HepG2 (cell line): ENCODE results near the gene HTR3C. TPM values are rescaled to one million over a fixed set of nuclear protein-coding genes. Genes with fewer than 3 reads are reported as not detected.

Experiments
- ASH2L ChIP-seq: fragments of 300-600, 200-600 bp; sonication (generic); IDR thresholded peaks from 2 replicates; pipeline ENCODE4 v1.7.0; 2017; ENCODE audit warnings: low read depth, mild to moderate bottlenecking, moderate library complexity, mixed read lengths, low read length; ENCODE audit not compliant: insufficient read length
- GZF1 ChIP-seq: sonication (generic); formaldehyde crosslinking; IDR thresholded peaks from 2 replicates; pipeline ENCODE4 v1.5.1; 2020; ENCODE audit warnings: mild to moderate bottlenecking, missing genetic modification reagents
- NKX3-1 ChIP-seq: sonication (generic); formaldehyde crosslinking; IDR thresholded peaks from 2 replicates; pipeline ENCODE4 v1.5.0; 2020; ENCODE audit warnings: missing genetic modification reagents
- ONECUT2 ChIP-seq: sonication (generic); formaldehyde crosslinking; IDR thresholded peaks from 2 replicates; pipeline ENCODE4 v1.4.0; 2020; ENCODE audit warnings: missing genetic modification reagents
- SMARCE1 ChIP-seq: fragments of 450-650 bp; IDR thresholded peaks from 2 replicates; pipeline ENCODE4 v1.6.1; 2017; ENCODE audit warnings: borderline replicate concordance
- SP1 ChIP-seq, 2 experiments: fragments of 450-650 bp in 1 of 2; sonication (generic) in 1 of 2; formaldehyde crosslinking in 1 of 2; IDR thresholded peaks; 2 replicates each; pipeline versions ENCODE4 v1.4.0 to v1.6.1; 2016 to 2020; ENCODE audit warnings: missing genetic modification reagents in 1 of 2
- SRSF1 ChIP-seq: fragments of 200-400 bp; formaldehyde crosslinking; optimal IDR thresholded peaks from 2 replicates; pipeline ENCODE3; 2017; ENCODE audit warnings: mild to moderate bottlenecking, low read depth, low read length, moderate library complexity
- ZNF431 ChIP-seq: sonication (generic); formaldehyde crosslinking; IDR thresholded peaks from 2 replicates; pipeline ENCODE4 v1.9.0; 2022; ENCODE audit warnings: missing genetic modification reagents, low read depth, mild to moderate bottlenecking, borderline replicate concordance
- ZNF788 ChIP-seq: sonication (generic); formaldehyde crosslinking; IDR thresholded peaks from 2 replicates; pipeline ENCODE4 v1.5.0; 2020; ENCODE audit warnings: mild to moderate bottlenecking, missing genetic modification reagents, borderline replicate concordance
- polyA plus RNA-seq, 8 experiments: library from polyadenylated mRNA; depleted of rRNA in 3 of 8; stranded (reverse) in 7 of 8; unstranded in 1 of 8; fragments of >200 nt; fragmentation: Illumina TruSeq in 4 of 8; extraction: Trizol in 4 of 8; gene quantifications; 2 replicates each; pipeline versions ENCODE4 v1.2.1 to v1.2.3, GENCODE V29; 2011 to 2016; ENCODE audit warnings: low read depth in 4 of 8, missing spikeins in 1 of 8, mixed read lengths in 1 of 8; ENCODE audit not compliant: insufficient read depth in 1 of 8
- total RNA-seq, 5 experiments: library from RNA; depleted of rRNA; stranded (reverse); fragments of >200 nt; fragmentation: Illumina TruSeq; extraction: Trizol; gene quantifications; 2 replicates each; pipeline ENCODE4 v1.2.3, GENCODE V29; 2016; ENCODE audit warnings: low read depth in 1 of 5
- TF ChIP-seq, protein P1 (sequence below): sonication (generic); formaldehyde crosslinking; IDR thresholded peaks from 2 replicates; pipeline ENCODE4 v1.8.0; 2022; ENCODE audit warnings: mild to moderate bottlenecking, missing genetic modification reagents, borderline replicate concordance
- TF ChIP-seq, protein P2 (sequence below): sonication (generic); formaldehyde crosslinking; IDR thresholded peaks from 2 replicates; pipeline ENCODE4 v1.5.0; 2020; ENCODE audit warnings: mild to moderate bottlenecking, missing genetic modification reagents
- TF ChIP-seq, protein P3 (sequence below): sonication (generic); formaldehyde crosslinking; IDR thresholded peaks from 2 replicates; pipeline ENCODE4 v1.4.0; 2020; ENCODE audit warnings: missing genetic modification reagents, borderline replicate concordance
- TF ChIP-seq, protein P4 (sequence below): sonication (generic); formaldehyde crosslinking; IDR thresholded peaks from 2 replicates; pipeline ENCODE4 v1.4.0; 2020; ENCODE audit warnings: mild to moderate bottlenecking, missing genetic modification reagents
- TF ChIP-seq, protein P5 (sequence below): sonication (generic); formaldehyde crosslinking; IDR thresholded peaks from 2 replicates; pipeline ENCODE4 v1.4.0; 2020; ENCODE audit warnings: low read depth, mild to moderate bottlenecking, missing genetic modification reagents
- TF ChIP-seq, protein P6 (sequence below): sonication (generic); formaldehyde crosslinking; IDR thresholded peaks from 2 replicates; pipeline ENCODE4 v1.5.1; 2020; ENCODE audit warnings: missing genetic modification reagents, mild to moderate bottlenecking, borderline replicate concordance
- TF ChIP-seq, protein P7 (sequence below): sonication (generic); formaldehyde crosslinking; IDR thresholded peaks from 2 replicates; pipeline ENCODE4 v1.5.0; 2020; ENCODE audit warnings: missing genetic modification reagents

The HTR3C gene
- total and polyA plus RNA-seq, 2 of the 13 experiments (the other 11 are each of a cell fraction or from before 2014, with no cell fraction given) = not detected

DNA sequence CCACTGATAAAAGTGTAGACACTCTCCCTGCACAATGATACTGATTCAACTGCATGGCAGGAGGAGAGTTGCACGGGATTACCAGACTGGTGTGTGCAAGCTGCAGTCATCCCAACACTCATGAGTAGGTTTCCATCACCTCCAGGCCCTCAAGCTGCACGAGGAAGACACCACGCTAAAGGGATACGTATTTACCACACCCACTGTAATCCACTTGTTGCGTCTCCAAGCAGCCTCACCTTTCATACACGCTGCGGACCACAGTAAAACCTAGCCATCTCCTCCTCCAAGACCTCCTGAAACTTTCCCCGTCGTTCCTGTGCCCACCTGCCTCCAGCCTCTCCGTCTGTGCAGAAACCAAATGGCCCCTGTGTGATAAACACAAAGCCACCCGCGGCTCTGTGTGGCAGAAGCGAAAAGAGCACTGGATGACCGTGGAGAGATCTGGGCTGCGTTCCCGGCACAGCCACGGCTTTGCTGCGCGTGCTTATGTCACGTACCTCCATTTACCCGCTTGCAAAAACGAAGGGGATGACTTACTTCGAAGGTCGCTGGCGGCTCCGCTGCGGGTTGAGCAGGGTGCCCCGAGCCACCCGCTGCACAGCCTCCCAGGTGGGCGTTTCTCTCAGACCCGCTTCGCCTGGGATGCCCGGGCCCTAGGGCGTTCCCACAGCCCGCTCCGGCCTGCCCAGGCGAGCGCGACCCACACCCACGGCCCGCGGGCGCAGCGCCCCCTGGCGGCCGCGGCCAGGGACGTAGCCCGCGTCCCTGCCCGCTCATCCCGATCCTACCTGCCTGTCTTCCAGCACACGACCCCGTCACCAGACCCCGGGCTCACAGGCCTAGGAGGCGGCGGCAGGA, 35.8 kb upstream of the HTR3C start (continued):
- TF ChIP-seq, protein P1, sequence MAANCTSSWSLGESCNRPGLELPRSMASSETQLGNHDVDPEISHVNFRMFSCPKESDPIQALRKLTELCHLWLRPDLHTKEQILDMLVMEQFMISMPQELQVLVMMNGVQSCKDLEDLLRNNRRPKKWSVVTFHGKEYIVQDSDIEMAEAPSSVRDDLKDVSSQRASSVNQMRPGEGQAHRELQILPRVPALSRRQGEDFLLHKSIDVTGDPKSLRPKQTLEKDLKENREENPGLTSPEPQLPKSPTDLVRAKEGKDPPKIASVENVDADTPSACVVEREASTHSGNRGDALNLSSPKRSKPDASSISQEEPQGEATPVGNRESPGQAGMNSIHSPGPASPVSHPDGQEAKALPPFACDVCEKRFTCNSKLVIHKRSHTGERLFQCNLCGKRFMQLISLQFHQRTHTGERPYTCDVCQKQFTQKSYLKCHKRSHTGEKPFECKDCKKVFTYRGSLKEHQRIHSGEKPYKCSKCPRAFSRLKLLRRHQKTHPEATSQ (CRISPR knock-in tag) = no peak
- 0 out of 2 replicates have a peak, but pooled peaks have one; percentile 65 for TF ChIP-seq ZNF431 (CRISPR knock-in tag)
- TF ChIP-seq, protein P2, sequence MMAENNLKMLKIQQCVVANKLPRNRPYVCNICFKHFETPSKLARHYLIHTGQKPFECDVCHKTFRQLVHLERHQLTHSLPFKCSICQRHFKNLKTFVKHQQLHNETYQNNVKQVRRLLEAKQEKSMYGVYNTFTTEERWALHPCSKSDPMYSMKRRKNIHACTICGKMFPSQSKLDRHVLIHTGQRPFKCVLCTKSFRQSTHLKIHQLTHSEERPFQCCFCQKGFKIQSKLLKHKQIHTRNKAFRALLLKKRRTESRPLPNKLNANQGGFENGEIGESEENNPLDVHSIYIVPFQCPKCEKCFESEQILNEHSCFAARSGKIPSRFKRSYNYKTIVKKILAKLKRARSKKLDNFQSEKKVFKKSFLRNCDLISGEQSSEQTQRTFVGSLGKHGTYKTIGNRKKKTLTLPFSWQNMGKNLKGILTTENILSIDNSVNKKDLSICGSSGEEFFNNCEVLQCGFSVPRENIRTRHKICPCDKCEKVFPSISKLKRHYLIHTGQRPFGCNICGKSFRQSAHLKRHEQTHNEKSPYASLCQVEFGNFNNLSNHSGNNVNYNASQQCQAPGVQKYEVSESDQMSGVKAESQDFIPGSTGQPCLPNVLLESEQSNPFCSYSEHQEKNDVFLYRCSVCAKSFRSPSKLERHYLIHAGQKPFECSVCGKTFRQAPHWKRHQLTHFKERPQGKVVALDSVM (CRISPR knock-in tag) = no peak
- TF ChIP-seq ZNF788 (CRISPR knock-in tag) = no peak
- TF ChIP-seq ASH2L = no peak
- TF ChIP-seq, protein P3, sequence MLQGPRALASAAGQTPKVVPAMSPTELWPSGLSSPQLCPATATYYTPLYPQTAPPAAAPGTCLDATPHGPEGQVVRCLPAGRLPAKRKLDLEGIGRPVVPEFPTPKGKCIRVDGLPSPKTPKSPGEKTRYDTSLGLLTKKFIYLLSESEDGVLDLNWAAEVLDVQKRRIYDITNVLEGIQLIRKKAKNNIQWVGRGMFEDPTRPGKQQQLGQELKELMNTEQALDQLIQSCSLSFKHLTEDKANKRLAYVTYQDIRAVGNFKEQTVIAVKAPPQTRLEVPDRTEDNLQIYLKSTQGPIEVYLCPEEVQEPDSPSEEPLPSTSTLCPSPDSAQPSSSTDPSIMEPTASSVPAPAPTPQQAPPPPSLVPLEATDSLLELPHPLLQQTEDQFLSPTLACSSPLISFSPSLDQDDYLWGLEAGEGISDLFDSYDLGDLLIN (CRISPR knock-in tag) = 0 out of 2 replicates have a peak, but pooled peaks have one; percentile 65
- no peak for TF ChIP-seq GZF1
- TF ChIP-seq, protein P4, sequence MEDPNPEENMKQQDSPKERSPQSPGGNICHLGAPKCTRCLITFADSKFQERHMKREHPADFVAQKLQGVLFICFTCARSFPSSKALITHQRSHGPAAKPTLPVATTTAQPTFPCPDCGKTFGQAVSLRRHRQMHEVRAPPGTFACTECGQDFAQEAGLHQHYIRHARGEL (CRISPR knock-in tag) = no peak
- TF ChIP-seq, protein P5, sequence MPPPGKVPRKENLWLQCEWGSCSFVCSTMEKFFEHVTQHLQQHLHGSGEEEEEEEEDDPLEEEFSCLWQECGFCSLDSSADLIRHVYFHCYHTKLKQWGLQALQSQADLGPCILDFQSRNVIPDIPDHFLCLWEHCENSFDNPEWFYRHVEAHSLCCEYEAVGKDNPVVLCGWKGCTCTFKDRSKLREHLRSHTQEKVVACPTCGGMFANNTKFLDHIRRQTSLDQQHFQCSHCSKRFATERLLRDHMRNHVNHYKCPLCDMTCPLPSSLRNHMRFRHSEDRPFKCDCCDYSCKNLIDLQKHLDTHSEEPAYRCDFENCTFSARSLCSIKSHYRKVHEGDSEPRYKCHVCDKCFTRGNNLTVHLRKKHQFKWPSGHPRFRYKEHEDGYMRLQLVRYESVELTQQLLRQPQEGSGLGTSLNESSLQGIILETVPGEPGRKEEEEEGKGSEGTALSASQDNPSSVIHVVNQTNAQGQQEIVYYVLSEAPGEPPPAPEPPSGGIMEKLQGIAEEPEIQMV = no peak
- TF ChIP-seq, protein P6, sequence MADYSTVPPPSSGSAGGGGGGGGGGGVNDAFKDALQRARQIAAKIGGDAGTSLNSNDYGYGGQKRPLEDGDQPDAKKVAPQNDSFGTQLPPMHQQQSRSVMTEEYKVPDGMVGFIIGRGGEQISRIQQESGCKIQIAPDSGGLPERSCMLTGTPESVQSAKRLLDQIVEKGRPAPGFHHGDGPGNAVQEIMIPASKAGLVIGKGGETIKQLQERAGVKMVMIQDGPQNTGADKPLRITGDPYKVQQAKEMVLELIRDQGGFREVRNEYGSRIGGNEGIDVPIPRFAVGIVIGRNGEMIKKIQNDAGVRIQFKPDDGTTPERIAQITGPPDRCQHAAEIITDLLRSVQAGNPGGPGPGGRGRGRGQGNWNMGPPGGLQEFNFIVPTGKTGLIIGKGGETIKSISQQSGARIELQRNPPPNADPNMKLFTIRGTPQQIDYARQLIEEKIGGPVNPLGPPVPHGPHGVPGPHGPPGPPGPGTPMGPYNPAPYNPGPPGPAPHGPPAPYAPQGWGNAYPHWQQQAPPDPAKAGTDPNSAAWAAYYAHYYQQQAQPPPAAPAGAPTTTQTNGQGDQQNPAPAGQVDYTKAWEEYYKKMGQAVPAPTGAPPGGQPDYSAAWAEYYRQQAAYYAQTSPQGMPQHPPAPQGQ (CRISPR knock-in tag) = no peak
- TF ChIP-seq SP1 (IDR thresholded peaks at IDR 0.05) = no peak
- TF ChIP-seq SP1 (CRISPR knock-in tag; IDR thresholded peaks at IDR 0.05) = no peak
- no peak for TF ChIP-seq SMARCE1
- TF ChIP-seq SRSF1 = peak; percentile 22
- TF ChIP-seq, protein P7, sequence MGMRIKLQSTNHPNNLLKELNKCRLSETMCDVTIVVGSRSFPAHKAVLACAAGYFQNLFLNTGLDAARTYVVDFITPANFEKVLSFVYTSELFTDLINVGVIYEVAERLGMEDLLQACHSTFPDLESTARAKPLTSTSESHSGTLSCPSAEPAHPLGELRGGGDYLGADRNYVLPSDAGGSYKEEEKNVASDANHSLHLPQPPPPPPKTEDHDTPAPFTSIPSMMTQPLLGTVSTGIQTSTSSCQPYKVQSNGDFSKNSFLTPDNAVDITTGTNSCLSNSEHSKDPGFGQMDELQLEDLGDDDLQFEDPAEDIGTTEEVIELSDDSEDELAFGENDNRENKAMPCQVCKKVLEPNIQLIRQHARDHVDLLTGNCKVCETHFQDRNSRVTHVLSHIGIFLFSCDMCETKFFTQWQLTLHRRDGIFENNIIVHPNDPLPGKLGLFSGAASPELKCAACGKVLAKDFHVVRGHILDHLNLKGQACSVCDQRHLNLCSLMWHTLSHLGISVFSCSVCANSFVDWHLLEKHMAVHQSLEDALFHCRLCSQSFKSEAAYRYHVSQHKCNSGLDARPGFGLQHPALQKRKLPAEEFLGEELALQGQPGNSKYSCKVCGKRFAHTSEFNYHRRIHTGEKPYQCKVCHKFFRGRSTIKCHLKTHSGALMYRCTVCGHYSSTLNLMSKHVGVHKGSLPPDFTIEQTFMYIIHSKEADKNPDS (CRISPR knock-in tag) = no peak
- TF ChIP-seq NKX3-1 (CRISPR knock-in tag) = 0 out of 2 replicates have a peak, but pooled peaks have one; percentile 40
- no peak for TF ChIP-seq ONECUT2
